Stimulated activated CD8-positive, alpha-beta memory T cell treated with anti-CD3 and anti-CD28 coated beads, Interleukin-15, amount 100 ng/mL, for 4 hours (primary cell): ENCODE data around the gene NECTIN3.

Experiments
- DNase-seq, 2 donors: peaks; one replicate each; pipeline ENCODE4 v3.0.0-alpha.2; 2020; ENCODE audit warnings: low read depth in 2 of 2

NECTIN3 gene

GRCh38 chr3:111071257-111072030, at the start of gene NECTIN3:
TSS of gene NECTIN3 (plus strand) at chr3:111071816. CDS start at chr3:111072018, 202 bp downstream.
- DNase-seq: peak; percentile 72 to 74

- no peak for DNase-seq
Observed at GRCh38 chr3:111027868-111028267, 43.7 kb upstream of the NECTIN3 start.

- no peak for DNase-seq
Observed at GRCh38 chr3:111031538-111031937, 40.1 kb upstream of the NECTIN3 start.

- no peak for DNase-seq
Observed at GRCh38 chr3:111032677-111033076, 38.9 kb upstream of the NECTIN3 start.

- DNase-seq: no peak
Observed at GRCh38 chr3:111033470-111034050, 38.1 kb upstream of the NECTIN3 start.

GRCh38 chr3:111035316-111035715, 36.3 kb upstream of the NECTIN3 start:
- no peak for DNase-seq

- no peak for DNase-seq
Observed at GRCh38 chr3:111035902-111036301, 35.7 kb upstream of the NECTIN3 start.

GRCh38 chr3:111040959-111041358, 30.7 kb upstream of the NECTIN3 start:
- DNase-seq: no peak

GRCh38 chr3:111045564-111045963, 26.1 kb upstream of the NECTIN3 start:
- DNase-seq: no peak

- DNase-seq: no peak
Observed at GRCh38 chr3:111047042-111047441, 24.6 kb upstream of the NECTIN3 start.

GRCh38 chr3:111047812-111048435, 23.7 kb upstream of the NECTIN3 start:
- DNase-seq: no peak

GRCh38 chr3:111051354-111051753, 20.3 kb upstream of the NECTIN3 start:
- no peak for DNase-seq

- no peak for DNase-seq
Observed at GRCh38 chr3:111068574-111068973, 3.0 kb upstream of the NECTIN3 start.

GRCh38 chr3:111069974-111070771, 1.4 kb upstream of the NECTIN3 start:
- no peak for DNase-seq

GRCh38 chr3:111070772-111071256, 802 bp upstream of the NECTIN3 start:
- DNase-seq: no peak

GRCh38 chr3:111072031-111072921, 660 bp downstream of the NECTIN3 start:
- DNase-seq: no peak

- DNase-seq: no peak
Observed at GRCh38 chr3:111073218-111073617, 1.6 kb downstream of the NECTIN3 start.

GRCh38 chr3:111076732-111077131, 5.1 kb downstream of the NECTIN3 start:
- DNase-seq: no peak

GRCh38 chr3:111077369-111077768, 5.8 kb downstream of the NECTIN3 start:
- no peak for DNase-seq

GRCh38 chr3:111080413-111080812, 8.8 kb downstream of the NECTIN3 start:
- DNase-seq: no peak

- no peak for DNase-seq
Observed at GRCh38 chr3:111081008-111081545, 9.5 kb downstream of the NECTIN3 start.
